SK-N-SH (cell line): ENCODE measurements around the gene PAF1. TPM values are rescaled to one million over a fixed set of nuclear protein-coding genes. Genes with fewer than 3 reads are reported as not detected.

Experiments used
- CTCF ChIA-PET: fragments of 300-600, 350-600 bp; formaldehyde crosslinking; extraction: SDS; loops from one replicate; lab custom pipeline; 2021; lab: Yijun Ruan, JAX
- POLR2A ChIA-PET: fragments of 350-600 bp; sonication (Branson Sonifier 250); formaldehyde crosslinking; extraction: SDS; loops from one replicate; lab custom pipeline; 2020; ENCODE audit warnings: antibody characterized with exemption, inconsistent platforms; lab: Yijun Ruan, JAX
- DNase-seq: peaks from one replicate; pipeline ENCODE4 v3.0.0; 2012
- H2AFZ ChIP-seq: fragments of 200-600 bp; sonication (generic); 2 replicates; pipeline ENCODE4 v1.8.1; 2016; ENCODE audit warnings: antibody characterized with exemption, mild to moderate bottlenecking, low read depth
- H3F3A ChIP-seq: fragments of 200-600 bp; sonication (generic); replicated peaks from 2 replicates; pipeline ENCODE3; 2016; ENCODE audit warnings: antibody characterized with exemption, mild to moderate bottlenecking; ENCODE audit not compliant: insufficient read depth
- H3K27ac ChIP-seq, 2 experiments: fragments of 200-500 bp in 1 of 2; fragments of 200-600 bp in 1 of 2; sonication (Bioruptor generic) in 1 of 2; sonication (generic), shearing (Covaris generic) in 1 of 2; 2 replicates each; pipeline versions ENCODE4 v1.5.1 to v1.6.1; 2014 to 2016; ENCODE audit warnings: low read depth in 2 of 2, inconsistent platforms in 1 of 2, low read length in 1 of 2, mild to moderate bottlenecking in 1 of 2, mixed read lengths in 1 of 2
- H3K27me3 ChIP-seq: fragments of 200-600 bp; sonication (generic), shearing (Covaris generic); 2 replicates; pipeline ENCODE4 v1.6.1; 2016; ENCODE audit warnings: mixed run types; ENCODE audit not compliant: insufficient read depth
- H3K36me3 ChIP-seq, 2 experiments: fragments of 200-500 bp in 1 of 2; fragments of 200-600 bp in 1 of 2; sonication (Bioruptor generic) in 1 of 2; sonication (generic) in 1 of 2; replicated peaks in 1 of 2; 2 replicates each; pipeline versions ENCODE3 to v1.5.1; 2014 to 2016; ENCODE audit warnings: low read length in 1 of 2, mild to moderate bottlenecking in 1 of 2; ENCODE audit not compliant: insufficient read depth in 2 of 2, control insufficient read depth in 1 of 2
- H3K4me1 ChIP-seq, 2 experiments: fragments of 200-500 bp in 1 of 2; fragments of 200-600 bp in 1 of 2; sonication (Bioruptor generic) in 1 of 2; sonication (generic), shearing (Covaris generic) in 1 of 2; 2 replicates each; pipeline versions ENCODE4 v1.5.1 to v1.6.1; 2014 to 2016; ENCODE audit warnings: low read depth in 1 of 2, low read length in 1 of 2, mixed run types in 1 of 2; ENCODE audit not compliant: insufficient read depth in 2 of 2, control insufficient read depth in 1 of 2
- H3K4me2 ChIP-seq: fragments of 200-600 bp; sonication (generic), shearing (Covaris generic); 2 replicates; pipeline ENCODE4 v1.6.1; 2017; ENCODE audit warnings: mixed run types
- H3K4me3 ChIP-seq, 2 experiments: fragments of 200-500 bp in 1 of 2; fragments of 200-600 bp in 1 of 2; sonication (Bioruptor generic) in 1 of 2; sonication (generic), shearing (Covaris generic) in 1 of 2; 2 replicates each; pipeline versions ENCODE4 v1.5.1 to v1.8.1; 2014 to 2016; ENCODE audit warnings: low read depth in 2 of 2, inconsistent platforms in 1 of 2, low read length in 1 of 2, mild to moderate bottlenecking in 1 of 2, mixed read lengths in 1 of 2, moderate library complexity in 1 of 2
- H3K79me2 ChIP-seq: fragments of 200-600 bp; sonication (generic); 2 replicates; pipeline ENCODE4 v1.8.1; 2017; ENCODE audit warnings: mild to moderate bottlenecking; ENCODE audit not compliant: insufficient read depth
- H3K9ac ChIP-seq: fragments of 200-600 bp; sonication (generic); 2 replicates; pipeline ENCODE4 v1.6.1; 2017; ENCODE audit warnings: mixed run types
- H3K9me2 ChIP-seq: fragments of 200-600 bp; sonication (generic); 2 replicates; pipeline ENCODE4 v1.6.1; 2017; ENCODE audit warnings: mixed run types
- H3K9me3 ChIP-seq: fragments of 200-600 bp; sonication (generic); 2 replicates; pipeline ENCODE4 v1.6.1; 2017; ENCODE audit warnings: mixed run types, mild to moderate bottlenecking, moderate library complexity
- H4K20me1 ChIP-seq: fragments of 200-600 bp; sonication (generic); 2 replicates; pipeline ENCODE4 v1.6.1; 2017; ENCODE audit warnings: mild to moderate bottlenecking, mixed run types; ENCODE audit not compliant: insufficient read depth
- CTCF ChIP-seq: fragments of 200-600 bp; sonication (generic); IDR thresholded peaks from 2 replicates; pipeline ENCODE4 v1.6.1; 2017; ENCODE audit warnings: antibody characterized with exemption, mild to moderate bottlenecking, moderate library complexity
- EZH2phosphoT487 ChIP-seq: fragments of 200-600 bp; sonication (generic); IDR thresholded peaks from 2 replicates; pipeline ENCODE4 v1.6.1; 2017; ENCODE audit warnings: low read depth, mixed run types, mild to moderate bottlenecking, antibody characterized with exemption, moderate library complexity, borderline replicate concordance
- FOSL2 ChIP-seq: IDR thresholded peaks from 2 replicates; pipeline ENCODE4 v1.4.0; 2012; ENCODE audit warnings: low read depth, mild to moderate bottlenecking, moderate library complexity, borderline replicate concordance
- FOXJ3 ChIP-seq: sonication (generic); formaldehyde crosslinking; IDR thresholded peaks from 2 replicates; pipeline ENCODE4 v1.5.1; 2020; ENCODE audit warnings: mild to moderate bottlenecking, missing genetic modification reagents
- FOXM1 ChIP-seq: IDR thresholded peaks from 2 replicates; pipeline ENCODE4 v1.4.0; 2012; ENCODE audit warnings: low read depth, mild to moderate bottlenecking
- GATA2 ChIP-seq: sonication (generic); formaldehyde crosslinking; IDR thresholded peaks from 2 replicates; pipeline ENCODE4 v1.5.0; 2020; ENCODE audit warnings: mild to moderate bottlenecking, missing genetic modification reagents
- IRF3 ChIP-seq: fragments of 150-350 bp; IDR thresholded peaks from 2 replicates; pipeline ENCODE4 v1.6.1; 2016; ENCODE audit warnings: mild to moderate bottlenecking, low read depth, low read length
- MEF2A ChIP-seq: IDR thresholded peaks from 2 replicates; pipeline ENCODE4 v1.4.0; 2012; ENCODE audit warnings: low read depth, borderline replicate concordance
- NRF1 ChIP-seq: IDR thresholded peaks from 2 replicates; pipeline ENCODE4 v1.6.1; 2012; ENCODE audit warnings: low read depth, mild to moderate bottlenecking, low read length
- PBX3 ChIP-seq: IDR thresholded peaks from 2 replicates; pipeline ENCODE4; 2012
- RCOR1 ChIP-seq: fragments of 150-350 bp; IDR thresholded peaks from 2 replicates; pipeline ENCODE4 v1.6.1; 2017; ENCODE audit warnings: antibody characterized with exemption, low read length
- SIN3A ChIP-seq: IDR thresholded peaks from 2 replicates; pipeline ENCODE4 v1.6.1; 2012; ENCODE audit warnings: low read depth, mild to moderate bottlenecking, low read length, moderate library complexity, borderline replicate concordance
- TCF12 ChIP-seq: IDR thresholded peaks from 2 replicates; pipeline ENCODE4 v1.4.0; 2012
- USF1 ChIP-seq: IDR thresholded peaks from 2 replicates; pipeline ENCODE4 v1.4.0; 2012; ENCODE audit warnings: low read depth, borderline replicate concordance
- YY1 ChIP-seq: IDR thresholded peaks from 2 replicates; pipeline ENCODE4 v1.4.0; 2012; ENCODE audit warnings: low read depth, mild to moderate bottlenecking
- WGBS: methylation state at CpG from one replicate; pipeline ENCODE4 v1.1.6; 2017; ENCODE audit warnings: low lambda C conversion rate; 5-methylcytosine and 5-hydroxymethylcytosine counted together
- polyA plus RNA-seq, 3 experiments: library from polyadenylated mRNA; depleted of rRNA; stranded (reverse); fragments of >200 nt; gene quantifications; 2 replicates each; pipeline ENCODE4 v1.2.3, GENCODE V29; 2012
- TF ChIP-seq, protein P1 (sequence below): IDR thresholded peaks from 2 replicates; pipeline ENCODE4 v1.6.1; 2012; ENCODE audit warnings: mild to moderate bottlenecking, low read depth, low read length, moderate library complexity

Gene PAF1
- polyA plus RNA-seq, 1 of the 3 experiments (the other 2 are of a cell fraction) = 65.3 TPM

DNA sequence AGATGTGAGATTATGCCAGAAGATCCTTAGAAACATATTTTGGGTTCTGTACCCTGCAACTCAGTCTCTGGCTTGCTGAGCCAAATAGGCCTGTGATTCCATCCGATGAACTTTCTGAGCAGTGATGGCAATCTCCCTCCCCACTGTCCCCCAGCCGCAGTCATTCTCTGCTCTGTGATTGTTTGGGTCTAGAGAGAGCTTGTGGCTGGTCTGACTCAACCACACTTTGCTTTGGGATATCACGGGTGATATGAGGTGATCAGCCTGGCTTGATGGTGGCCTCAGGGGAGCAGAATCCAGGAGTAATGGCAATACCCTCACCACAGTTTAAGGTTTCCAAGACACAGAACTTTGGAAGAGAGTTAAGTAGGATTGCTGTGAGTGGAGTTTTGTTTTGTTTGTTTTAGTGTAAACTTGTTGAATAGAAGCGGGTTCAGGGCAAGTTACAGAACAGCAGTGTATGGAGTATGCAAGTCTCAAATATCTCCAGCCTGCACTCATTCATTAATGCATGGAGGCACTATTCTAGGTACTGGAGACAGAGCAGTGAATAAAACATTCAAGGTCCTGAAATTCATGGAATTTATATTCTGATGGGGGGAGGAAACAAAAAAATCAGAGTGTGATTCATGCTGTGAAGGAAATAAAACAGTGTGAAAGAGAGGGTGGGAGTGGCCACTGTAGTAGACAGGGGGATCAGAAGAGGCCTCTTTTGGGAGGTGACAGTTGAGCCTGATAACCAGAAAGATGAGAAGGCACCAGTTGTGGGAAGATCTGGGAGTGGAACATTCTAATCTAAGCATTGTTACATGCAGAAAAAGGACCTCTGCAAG, 43.4 kb downstream of the PAF1 start:
- H3K4me2 ChIP-seq = 0 out of 2 replicates have a peak overlapping the region, but pooled peaks have one; percentile 24
- no peak overlapping the region for H2AFZ ChIP-seq
- H3K79me2 ChIP-seq = peaks cover 95% of the 10 kb centered on the region
- no peak for DNase-seq
- H3K4me3 ChIP-seq = no peak overlapping the region
- H3K9me2 ChIP-seq = no peaks in the 10 kb centered on the region
- POLR2A ChIA-PET = no interaction called here
- H3F3A ChIP-seq = peaks cover 4% of the 10 kb centered on the region
- H4K20me1 ChIP-seq = peaks cover 56% of the 10 kb centered on the region
- H3K27ac ChIP-seq = peak overlapping the region in 1 of 2 experiments; percentile 2; a peak in 1 of 4 replicates
- WGBS = 93% methylated on average over 4 of the region's 4 CpGs
- H3K36me3 ChIP-seq = peaks cover 34 to 47% of the 10 kb centered on the region in 2 experiments
- no peaks in the 10 kb centered on the region for H3K9me3 ChIP-seq
- TF ChIP-seq MEF2A = no peak
- no peak for TF ChIP-seq CTCF
- TF ChIP-seq NRF1 = no peak
- no peak for TF ChIP-seq YY1
- no peak for TF ChIP-seq FOXJ3 (CRISPR knock-in tag)
- no peak for TF ChIP-seq USF1
- no peak for TF ChIP-seq FOXM1
- TF ChIP-seq PBX3 = no peak
- TF ChIP-seq IRF3 = no peak
- TF ChIP-seq FOSL2 = no peak
- TF ChIP-seq GATA2 (CRISPR knock-in tag) = no peak
- TF ChIP-seq EZH2phosphoT487 = no peak
- TF ChIP-seq, protein P1, sequence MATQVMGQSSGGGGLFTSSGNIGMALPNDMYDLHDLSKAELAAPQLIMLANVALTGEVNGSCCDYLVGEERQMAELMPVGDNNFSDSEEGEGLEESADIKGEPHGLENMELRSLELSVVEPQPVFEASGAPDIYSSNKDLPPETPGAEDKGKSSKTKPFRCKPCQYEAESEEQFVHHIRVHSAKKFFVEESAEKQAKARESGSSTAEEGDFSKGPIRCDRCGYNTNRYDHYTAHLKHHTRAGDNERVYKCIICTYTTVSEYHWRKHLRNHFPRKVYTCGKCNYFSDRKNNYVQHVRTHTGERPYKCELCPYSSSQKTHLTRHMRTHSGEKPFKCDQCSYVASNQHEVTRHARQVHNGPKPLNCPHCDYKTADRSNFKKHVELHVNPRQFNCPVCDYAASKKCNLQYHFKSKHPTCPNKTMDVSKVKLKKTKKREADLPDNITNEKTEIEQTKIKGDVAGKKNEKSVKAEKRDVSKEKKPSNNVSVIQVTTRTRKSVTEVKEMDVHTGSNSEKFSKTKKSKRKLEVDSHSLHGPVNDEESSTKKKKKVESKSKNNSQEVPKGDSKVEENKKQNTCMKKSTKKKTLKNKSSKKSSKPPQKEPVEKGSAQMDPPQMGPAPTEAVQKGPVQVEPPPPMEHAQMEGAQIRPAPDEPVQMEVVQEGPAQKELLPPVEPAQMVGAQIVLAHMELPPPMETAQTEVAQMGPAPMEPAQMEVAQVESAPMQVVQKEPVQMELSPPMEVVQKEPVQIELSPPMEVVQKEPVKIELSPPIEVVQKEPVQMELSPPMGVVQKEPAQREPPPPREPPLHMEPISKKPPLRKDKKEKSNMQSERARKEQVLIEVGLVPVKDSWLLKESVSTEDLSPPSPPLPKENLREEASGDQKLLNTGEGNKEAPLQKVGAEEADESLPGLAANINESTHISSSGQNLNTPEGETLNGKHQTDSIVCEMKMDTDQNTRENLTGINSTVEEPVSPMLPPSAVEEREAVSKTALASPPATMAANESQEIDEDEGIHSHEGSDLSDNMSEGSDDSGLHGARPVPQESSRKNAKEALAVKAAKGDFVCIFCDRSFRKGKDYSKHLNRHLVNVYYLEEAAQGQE = no peak
- TF ChIP-seq SIN3A = no peak
- no peak for TF ChIP-seq RCOR1
- no peak for TF ChIP-seq TCF12
- TF ChIP-seq, all 33 proteins: peak for 0
- Histone ChIP-seq H3K27me3 (no peaks in the 10 kb centered on the region), H3K4me1 (peaks cover 0 to 10% of the 10 kb centered on the region in 2 experiments; a peak in 3 of 4 replicates), H3K9ac (no peak overlapping the region)
- CTCF ChIA-PET = no interaction called here
